Activated CD4-positive, alpha-beta T cell treated with anti-CD3 and anti-CD28 coated beads for 48 hours (primary cell): ENCODE measurements around the gene VWA5A.
"Not testable (repeated sequence)": the region's sequence is repeated elsewhere in the genome, so short reads cannot be mapped to it uniquely, and the experiment has no call there.

Source experiments
- DNase-seq: peaks from one replicate; pipeline ENCODE4 v3.0.0-alpha.2; 2020

VWA5A gene

DNA sequence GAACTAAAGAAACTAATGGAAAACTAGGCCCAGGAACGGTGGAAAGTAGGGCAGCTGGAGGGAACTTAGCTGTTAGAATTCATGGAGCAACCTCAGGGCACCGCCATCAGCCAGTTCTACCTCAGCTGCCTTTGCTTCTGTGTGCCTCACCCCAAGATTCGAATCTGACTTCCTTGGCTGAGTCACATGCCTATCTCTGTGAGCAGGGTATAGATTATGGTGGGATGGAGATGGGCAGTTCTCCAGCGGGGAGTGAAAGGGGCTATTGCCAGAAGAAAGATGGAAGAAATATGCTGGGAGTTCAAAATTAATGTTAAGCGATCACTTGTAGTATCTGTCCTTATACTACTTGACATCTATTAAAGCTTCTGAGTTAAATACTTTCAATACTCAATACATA, 18.9 kb upstream of the VWA5A start:
- DNase-seq, result no peak

DNA sequence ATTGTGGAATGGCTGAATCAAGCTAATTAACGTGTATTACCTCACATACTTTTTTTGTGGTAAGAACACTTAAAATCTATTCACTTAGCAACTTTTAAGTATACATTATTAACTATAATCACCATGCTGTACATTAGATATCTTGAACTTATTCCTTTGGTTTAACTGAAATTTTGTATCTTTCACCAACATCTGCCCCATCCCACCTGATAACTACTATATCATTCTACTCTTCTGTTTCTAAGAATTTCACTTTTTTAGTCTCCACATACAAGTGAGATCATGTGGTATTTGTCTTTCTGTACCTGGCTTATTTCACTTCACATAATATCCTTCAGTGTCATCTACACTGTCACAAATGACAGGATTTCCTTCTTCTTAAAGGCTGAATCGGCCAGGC, 17.1 kb upstream of the VWA5A start:
- no peak for DNase-seq

- no peak for DNase-seq
Observed at GRCh38 chr11:124101737-124102136, 13.5 kb upstream of the VWA5A start.

DNA sequence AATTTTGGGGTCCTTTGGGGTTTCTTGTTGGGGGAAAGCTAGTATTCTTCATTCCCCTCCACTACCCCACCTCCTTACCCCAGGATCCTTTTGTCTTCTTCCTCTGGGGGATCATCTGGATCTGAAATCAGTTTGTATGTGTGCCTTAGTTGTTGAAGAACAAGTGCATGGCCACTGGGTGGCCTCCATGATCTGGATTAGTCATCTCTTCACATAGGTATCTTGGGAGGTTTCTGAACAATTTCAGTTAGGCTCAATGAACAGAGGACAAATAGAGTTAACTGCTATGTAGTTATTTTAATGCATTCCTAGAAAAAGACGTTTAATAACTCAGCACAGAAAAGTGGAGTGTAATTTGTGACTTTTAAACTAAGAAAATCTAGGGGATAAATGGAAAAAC, 7.1 kb upstream of the VWA5A start:
- DNase-seq, result peak; percentile 21

DNA sequence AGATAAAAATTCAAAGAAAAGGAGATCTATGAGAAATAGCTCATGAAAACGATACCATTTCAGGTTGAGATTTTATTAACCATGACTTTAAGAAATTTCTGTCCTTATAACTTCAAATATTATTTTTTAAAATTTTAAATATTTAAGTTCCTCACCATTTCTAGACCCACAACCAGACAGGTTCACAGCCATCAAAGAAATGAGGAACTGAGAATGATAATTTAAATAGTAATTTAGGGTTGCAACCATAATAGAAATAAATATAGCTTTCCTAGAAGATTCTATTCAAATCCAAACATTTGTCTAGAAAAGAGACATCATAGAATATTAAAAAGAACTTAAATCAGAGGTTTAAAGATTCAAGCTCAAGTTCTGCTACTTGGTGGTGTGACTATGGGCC, 5.9 kb upstream of the VWA5A start:
- no peak for DNase-seq

GRCh38 chr11:124110201-124110600, 5.0 kb upstream of the VWA5A start:
- DNase-seq, result no peak

- DNase-seq, result no peak
Observed at GRCh38 chr11:124113890-124114289, 1.4 kb upstream of the VWA5A start.

DNA sequence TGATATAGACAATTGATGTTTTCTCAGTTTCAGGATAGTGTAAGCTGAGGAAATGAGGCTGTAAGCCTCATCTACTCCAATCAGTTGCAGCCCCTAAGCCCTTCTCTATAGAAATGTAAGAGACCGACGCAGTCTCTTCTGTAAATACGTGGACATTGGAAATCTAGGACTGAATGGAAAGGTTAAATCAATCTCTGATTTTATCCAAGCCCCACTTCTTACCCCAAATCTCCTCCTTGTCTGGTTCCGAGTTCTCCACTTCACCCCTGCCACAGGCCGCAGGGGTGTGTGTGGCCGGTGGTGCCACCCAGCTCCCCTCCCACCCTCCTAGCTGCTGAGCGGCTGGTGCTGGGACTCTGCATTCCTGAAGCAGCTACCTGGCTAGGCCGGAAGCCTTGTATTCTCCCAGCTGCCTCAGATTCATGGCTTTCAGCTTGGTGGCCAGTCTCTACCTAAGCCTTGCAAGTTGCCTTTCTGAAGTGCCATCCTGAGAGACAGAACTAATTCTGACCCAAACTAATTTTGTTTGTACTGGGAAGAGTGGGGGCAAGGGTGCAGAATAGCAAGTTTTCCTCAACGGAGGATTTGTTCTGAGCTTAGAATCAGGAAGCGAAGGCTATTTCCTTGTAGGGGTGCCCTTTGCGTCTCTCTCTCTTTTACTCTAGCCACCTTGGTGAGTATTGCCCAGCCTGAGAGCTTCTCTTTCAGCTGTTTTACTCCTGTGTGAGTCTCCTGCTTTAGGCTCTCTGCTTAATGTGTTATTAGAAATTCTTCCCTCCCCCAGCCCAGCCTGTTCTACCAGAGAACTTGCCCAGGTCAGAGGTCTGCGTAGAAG, 749 bp downstream of the VWA5A start:
- no peak for DNase-seq

GRCh38 chr11:124119103-124119502, 3.9 kb downstream of the VWA5A start:
- DNase-seq, result no peak

- no peak for DNase-seq
Observed at GRCh38 chr11:124120891-124121290, 5.6 kb downstream of the VWA5A start.

DNA sequence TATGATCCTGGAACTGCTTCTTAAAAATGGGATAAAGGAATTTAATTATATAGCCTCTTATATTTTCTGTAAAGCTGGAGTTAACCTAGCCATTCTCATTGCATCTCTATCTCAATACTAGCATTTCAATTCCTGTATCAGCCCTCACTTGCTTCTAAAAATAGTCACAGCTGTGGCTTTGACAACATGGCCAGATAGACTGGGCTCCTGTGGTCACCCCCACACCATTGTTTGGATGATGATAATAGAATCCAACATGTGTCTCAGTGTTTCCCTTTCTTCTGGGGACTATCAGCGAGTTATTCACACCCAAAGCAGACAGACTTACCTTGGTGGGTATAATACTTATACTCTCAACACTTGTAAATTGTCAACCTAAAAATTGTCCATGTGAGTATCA, 6.9 kb downstream of the VWA5A start:
- no peak for DNase-seq

GRCh38 chr11:124123622-124124021, 8.4 kb downstream of the VWA5A start:
- no peak for DNase-seq

GRCh38 chr11:124127134-124127533, 11.9 kb downstream of the VWA5A start:
- not testable (repeated sequence) for DNase-seq

DNA sequence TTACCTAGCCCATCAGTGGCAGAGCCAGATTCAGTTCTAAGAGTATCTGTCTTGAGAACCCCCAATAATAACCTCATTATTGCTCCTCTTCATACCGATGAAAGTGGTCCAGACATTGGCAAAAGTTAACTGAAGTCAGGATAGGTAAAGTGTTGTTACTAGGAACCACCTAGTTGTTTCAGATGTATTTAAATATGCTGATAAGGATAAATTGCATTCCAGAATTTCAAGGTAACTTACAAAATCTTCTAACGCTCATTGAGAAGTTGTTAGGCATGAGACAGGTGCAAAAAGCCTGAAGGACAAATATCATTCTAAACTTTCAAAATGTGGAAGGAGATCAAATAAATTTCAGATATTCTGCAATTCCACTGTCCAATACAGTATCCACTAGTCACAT, 27.8 kb downstream of the VWA5A start:
- DNase-seq, result no peak

- DNase-seq, result no peak
Observed at GRCh38 chr11:124147951-124148350, 32.7 kb downstream of the VWA5A start.

DNA sequence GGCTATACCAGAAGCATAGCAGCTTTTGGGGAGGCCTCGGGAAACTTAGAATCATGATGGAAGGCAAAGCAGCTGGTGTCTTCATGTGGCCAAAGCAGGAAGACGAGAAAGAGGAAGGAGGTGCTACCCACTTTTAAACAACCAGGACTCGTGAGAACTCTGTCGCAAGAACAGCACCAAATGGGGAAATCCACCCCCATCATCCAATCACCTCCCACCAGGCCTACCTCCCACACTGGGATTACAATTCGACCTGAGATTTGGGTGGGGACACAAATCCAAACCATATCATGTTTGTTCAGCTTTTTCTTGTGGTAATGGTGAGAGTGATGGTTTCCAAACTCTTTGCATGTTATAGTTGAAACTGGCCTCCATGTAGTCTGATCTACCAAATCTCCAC, 35.4 kb downstream of the VWA5A start:
- no peak for DNase-seq

DNA sequence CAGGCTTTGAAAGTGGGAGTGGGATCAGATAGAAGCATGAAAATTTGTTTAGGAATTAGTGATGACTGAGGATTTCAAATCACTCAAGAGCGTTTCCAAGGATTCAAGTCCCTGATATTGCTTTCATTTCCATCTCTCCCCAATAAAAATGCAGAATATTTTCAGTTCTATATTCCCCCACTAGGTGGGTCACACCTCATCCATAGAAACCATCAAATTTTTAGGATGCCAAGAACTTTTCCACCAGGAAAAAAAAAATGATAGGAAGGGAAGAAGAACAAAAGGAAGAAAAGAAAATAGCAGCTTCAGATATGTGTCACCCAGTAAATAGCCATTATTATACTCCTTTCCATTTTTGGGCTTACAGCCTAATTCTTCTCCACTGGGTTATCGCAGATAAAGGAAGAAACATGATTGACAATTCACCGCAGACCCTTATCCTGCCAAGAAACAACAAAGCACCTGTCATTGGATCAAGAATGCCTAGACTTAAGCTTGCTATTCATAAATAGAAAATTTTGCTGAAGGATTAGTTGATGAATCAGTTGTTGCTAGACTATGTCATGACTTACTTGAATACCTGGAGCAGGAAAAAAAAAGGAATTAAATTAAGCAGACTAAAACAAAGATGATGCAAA, 37.6 kb downstream of the VWA5A start:
- DNase-seq, result no peak

GRCh38 chr11:124153821-124154220, 38.6 kb downstream of the VWA5A start:
- DNase-seq, result no peak

DNA sequence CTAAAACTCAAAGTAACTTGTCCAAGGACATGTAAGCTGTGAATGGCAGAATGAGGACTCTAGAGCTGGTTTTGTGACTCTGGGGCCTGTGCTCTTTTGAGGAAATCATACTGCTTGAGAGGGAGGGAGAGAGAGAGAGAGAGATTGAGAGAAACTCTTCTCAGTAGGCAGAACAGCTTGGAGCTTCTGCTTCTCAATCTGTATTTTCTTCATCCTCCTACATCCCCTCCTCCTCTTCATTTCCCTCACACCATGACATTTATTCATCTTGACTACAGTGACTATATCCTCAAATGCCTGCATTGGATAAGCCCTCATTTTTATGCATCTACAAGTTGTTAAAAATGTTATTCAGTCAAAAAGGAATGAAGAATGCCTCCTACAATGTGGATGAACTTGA, 44.2 kb downstream of the VWA5A start:
- DNase-seq, result no peak

- DNase-seq, result no peak
Observed at GRCh38 chr11:124160986-124161385, 45.7 kb downstream of the VWA5A start.

- no peak for DNase-seq
Observed at GRCh38 chr11:124167826-124168231, 52.6 kb downstream of the VWA5A start.

- no peak for DNase-seq
Observed at GRCh38 chr11:124168796-124169195, 53.5 kb downstream of the VWA5A start.

DNA sequence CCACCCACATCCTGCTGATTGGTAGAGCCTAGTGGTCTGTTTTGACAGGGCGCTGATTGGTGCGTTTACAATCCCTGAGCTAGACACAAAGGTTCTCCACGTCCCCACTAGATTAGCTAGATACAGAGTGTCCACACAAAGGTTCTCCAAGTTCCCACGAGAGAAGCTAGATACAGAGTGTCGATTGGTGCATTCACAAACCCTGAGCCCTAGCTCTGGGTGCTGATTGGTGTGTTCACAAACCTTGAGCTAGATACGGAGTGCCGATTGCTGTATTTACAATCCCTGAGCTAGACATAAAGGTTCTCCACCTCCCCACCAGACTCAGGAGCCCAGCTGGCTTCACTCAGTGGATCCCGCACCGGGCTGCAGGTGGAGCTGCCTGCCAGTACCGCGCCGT, 55.1 kb downstream of the VWA5A start:
- not testable (repeated sequence) for DNase-seq

GRCh38 chr11:124170801-124171586, 55.7 kb downstream of the VWA5A start:
- DNase-seq, result no peak
